Measurements from ENCODE around the gene INTS11. TPM values are rescaled to one million over a fixed set of nuclear protein-coding genes. Genes with fewer than 3 reads are reported as not detected.

INTS11 gene
- total RNA-seq, 1 experiment from 2014 or later, result 139 TPM

GRCh38 chr1:1328254-1328653 is 3.8 kb upstream of the INTS11 start:
- Histone ChIP-seq H4K20me1 (ENCODE audit: control insufficient read depth, insufficient read depth, insufficient read length) (no peaks in the 10 kb centered on the region), H3K9me3 (ENCODE audit: control insufficient read depth, low read depth, low read length) (no peaks in the 10 kb centered on the region), H2BK20ac (ENCODE audit: low read depth, low read length, poor library complexity, severe bottlenecking) (no peak overlapping the region), H3K79me1 (ENCODE audit: insufficient read depth, low read depth, low read length, poor library complexity, severe bottlenecking) (no peaks in the 10 kb centered on the region), H3K4ac (ENCODE audit: low read depth, low read length) (no peak overlapping the region), H4K91ac (ENCODE audit: insufficient read length, low read depth, low read length) (no peak overlapping the region), H3K9ac (ENCODE audit: extremely low read depth, insufficient read length, low read length) (no peak overlapping the region), H3K27me3 (ENCODE audit: insufficient read depth, low read length) (no peaks in the 10 kb centered on the region), H2BK120ac (ENCODE audit: low read depth, low read length, poor library complexity, severe bottlenecking) (no peak overlapping the region), H3K18ac (ENCODE audit: insufficient read length, low read depth, low read length) (no peak overlapping the region), H3K4me1 (ENCODE audit: insufficient read depth, low read length) (no peaks in the 10 kb centered on the region), H4K8ac (replicated peaks; ENCODE audit: insufficient read length, low read depth, low read length) (no peak overlapping the region), H3T11ph (ENCODE audit: low read length) (no peak overlapping the region), H3K27ac (ENCODE audit: insufficient read length, low read depth, low read length) (no peak overlapping the region), H3K79me2 (ENCODE audit: insufficient read depth, low read length) (peaks cover 6% of the 10 kb centered on the region; the same call in 1 of the 2 replicates), H2BK12ac (ENCODE audit: insufficient read length, low read depth, low read length) (no peak overlapping the region), H3K56ac (ENCODE audit: insufficient read length, low read depth, low read length) (no peak overlapping the region), H2AK5ac (ENCODE audit: insufficient read length, low read length) (no peak overlapping the region), H3K14ac (ENCODE audit: insufficient read depth, low read length) (no peak overlapping the region), H2BK5ac (ENCODE audit: insufficient read length, low read length) (no peak overlapping the region), H2AFZ (ENCODE audit: low read length) (no peak overlapping the region), H3K23ac (ENCODE audit: insufficient read length, low read depth, low read length) (no peak overlapping the region), H4K5ac (ENCODE audit: insufficient read length, low read depth, low read length) (no peak overlapping the region), H3K23me2 (ENCODE audit: insufficient read length, low read depth, low read length, poor library complexity, severe bottlenecking) (peaks cover 8% of the 10 kb centered on the region), H2BK15ac (ENCODE audit: low read depth, low read length) (no peak overlapping the region), H3K4me2 (ENCODE audit: insufficient read depth, insufficient read length, low read length) (no peak overlapping the region)
- Mint-ChIP-seq H3K27me3 (ENCODE audit: low read depth) (peaks cover 1% of the 10 kb centered on the region; the same call in 1 of the 2 replicates), H3K27ac (no peak overlapping the region), H3K4me1 (peaks cover 2 to 5% of the 10 kb centered on the region in 2 experiments), H3K4me3 (no peak overlapping the region), H3K36me3 (ENCODE audit: insufficient read depth in 1 of 3, low read depth in 3 of 3) (peaks cover 2 to 4% (median 4%) of the 10 kb centered on the region in 3 experiments; a peak in 4 of 7 replicates), H3K9me3 (no peaks in the 10 kb centered on the region)
- DNase-seq, result no peak
- no peak for TF ChIP-seq CTCF (conservative IDR thresholded peaks at IDR 0.05)
- WGBS (ENCODE audit: extremely low coverage, insufficient read length, low lambda C conversion rate), result no CpG with 5 or more reads among the region's 15 CpGs
